HepG2 (cell line): ENCODE measurements around the gene ZNF184. TPM values are rescaled to one million over a fixed set of nuclear protein-coding genes. Genes with fewer than 3 reads are reported as not detected.

Experiments
- BORCS8-MEF2B ChIP-seq: sonication (generic); formaldehyde crosslinking; IDR thresholded peaks from 2 replicates; pipeline ENCODE4 v1.8.0; 2022; ENCODE audit warnings: mild to moderate bottlenecking, missing genetic modification reagents
- CCAR2 ChIP-seq: fragments of 200-400 bp; formaldehyde crosslinking; optimal IDR thresholded peaks from 2 replicates; pipeline ENCODE3; 2018; ENCODE audit warnings: low read depth, mild to moderate bottlenecking, low read length, moderate library complexity
- ETS1 ChIP-seq: sonication (generic); formaldehyde crosslinking; IDR thresholded peaks from 2 replicates; pipeline ENCODE4 v1.4.0; 2020; ENCODE audit warnings: missing genetic modification reagents
- GABPA ChIP-seq, 2 experiments: IDR thresholded peaks; 2 replicates each; pipeline ENCODE4 v1.6.1; 2011 to 2016; ENCODE audit warnings: low read depth in 2 of 2, low read length in 1 of 2, missing biosample characterization in 1 of 2, missing genetic modification characterization in 1 of 2
- GATAD1 ChIP-seq: IDR thresholded peaks from 2 replicates; pipeline ENCODE4 v1.6.1; 2016; ENCODE audit warnings: missing genetic modification reagents, missing compliant biosample characterization
- LBX2 ChIP-seq: sonication (generic); formaldehyde crosslinking; IDR thresholded peaks from 2 replicates; pipeline ENCODE4 v1.5.0; 2020; ENCODE audit warnings: missing genetic modification reagents, mild to moderate bottlenecking, borderline replicate concordance
- RFXANK ChIP-seq: IDR thresholded peaks from 2 replicates; pipeline ENCODE4 v1.6.1; 2016
- SIX4 ChIP-seq: sonication (generic); formaldehyde crosslinking; IDR thresholded peaks from 2 replicates; pipeline ENCODE4 v1.4.0; 2020; ENCODE audit warnings: missing genetic modification reagents
- ZBTB3 ChIP-seq: sonication (generic); formaldehyde crosslinking; IDR thresholded peaks from 2 replicates; pipeline ENCODE4 v1.4.0; 2020; ENCODE audit warnings: low read depth, mild to moderate bottlenecking, moderate library complexity, missing genetic modification reagents, borderline replicate concordance
- ZNF609 ChIP-seq: sonication (generic); formaldehyde crosslinking; IDR thresholded peaks from 2 replicates; pipeline ENCODE4 v1.4.0; 2020; ENCODE audit warnings: mild to moderate bottlenecking, missing genetic modification reagents, borderline replicate concordance
- polyA plus RNA-seq, 8 experiments: library from polyadenylated mRNA; depleted of rRNA in 3 of 8; stranded (reverse) in 7 of 8; unstranded in 1 of 8; fragments of >200 nt; fragmentation: Illumina TruSeq in 4 of 8; extraction: Trizol in 4 of 8; gene quantifications; 2 replicates each; pipeline versions ENCODE4 v1.2.1 to v1.2.3, GENCODE V29; 2011 to 2016; ENCODE audit warnings: low read depth in 4 of 8, missing spikeins in 1 of 8, mixed read lengths in 1 of 8; ENCODE audit not compliant: insufficient read depth in 1 of 8
- total RNA-seq, 5 experiments: library from RNA; depleted of rRNA; stranded (reverse); fragments of >200 nt; fragmentation: Illumina TruSeq; extraction: Trizol; gene quantifications; 2 replicates each; pipeline ENCODE4 v1.2.3, GENCODE V29; 2016; ENCODE audit warnings: low read depth in 1 of 5
- TF ChIP-seq, protein P1 (sequence below): sonication (generic); formaldehyde crosslinking; IDR thresholded peaks from 2 replicates; pipeline ENCODE4 v1.4.0; 2020; ENCODE audit warnings: mild to moderate bottlenecking, missing genetic modification reagents
- TF ChIP-seq, protein P2 (sequence below): sonication (generic); formaldehyde crosslinking; conservative IDR thresholded peaks from 2 replicates; pipeline ENCODE4 v1.4.0; 2020; ENCODE audit warnings: missing genetic modification reagents
- TF ChIP-seq, protein P3 (sequence below): sonication (generic); formaldehyde crosslinking; IDR thresholded peaks from 2 replicates; pipeline ENCODE4 v1.4.0; 2020; ENCODE audit warnings: mild to moderate bottlenecking, missing genetic modification reagents
- TF ChIP-seq, protein P4 (sequence below): sonication (generic); formaldehyde crosslinking; IDR thresholded peaks from 2 replicates; pipeline ENCODE4 v1.9.0; 2022; ENCODE audit warnings: low read depth, missing genetic modification reagents
- TF ChIP-seq, protein P5 (sequence below): sonication (generic); formaldehyde crosslinking; IDR thresholded peaks from 2 replicates; pipeline ENCODE4 v1.8.0; 2022; ENCODE audit warnings: missing genetic modification reagents, mild to moderate bottlenecking, inconsistent platforms, borderline replicate concordance

The ZNF184 gene
- total and polyA plus RNA-seq, 2 of the 13 experiments (the other 11 are each of a cell fraction or from before 2014, with no cell fraction given): 2.1 to 10.1 TPM

GRCh38 chr6:27478706-27479318, 5.9 kb upstream of the ZNF184 start (continued):
- TF ChIP-seq ZNF609 (CRISPR knock-in tag) (no peak), ZBTB3 (CRISPR knock-in tag) (no peak), CCAR2 (peak; percentile 27), SIX4 (CRISPR knock-in tag) (no peak; the same call in 1 of the 2 replicates), ETS1 (CRISPR knock-in tag) (no peak), LBX2 (CRISPR knock-in tag) (no peak), RFXANK (no peak; the same call in 1 of the 2 replicates), BORCS8-MEF2B (CRISPR knock-in tag) (no peak), GATAD1 (peak; percentile 63; the same call in 1 of the 2 replicates), GABPA (IDR thresholded peaks at IDR 0.05; ENCODE audit: low read depth, low read length) (no peak), GABPA (CRISPR knock-in tag; IDR thresholded peaks at IDR 0.05; ENCODE audit: low read depth) (peak; percentile 54)
- TF ChIP-seq, protein P1, sequence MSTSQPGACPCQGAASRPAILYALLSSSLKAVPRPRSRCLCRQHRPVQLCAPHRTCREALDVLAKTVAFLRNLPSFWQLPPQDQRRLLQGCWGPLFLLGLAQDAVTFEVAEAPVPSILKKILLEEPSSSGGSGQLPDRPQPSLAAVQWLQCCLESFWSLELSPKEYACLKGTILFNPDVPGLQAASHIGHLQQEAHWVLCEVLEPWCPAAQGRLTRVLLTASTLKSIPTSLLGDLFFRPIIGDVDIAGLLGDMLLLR (CRISPR knock-in tag): no peak
- TF ChIP-seq, protein P2, sequence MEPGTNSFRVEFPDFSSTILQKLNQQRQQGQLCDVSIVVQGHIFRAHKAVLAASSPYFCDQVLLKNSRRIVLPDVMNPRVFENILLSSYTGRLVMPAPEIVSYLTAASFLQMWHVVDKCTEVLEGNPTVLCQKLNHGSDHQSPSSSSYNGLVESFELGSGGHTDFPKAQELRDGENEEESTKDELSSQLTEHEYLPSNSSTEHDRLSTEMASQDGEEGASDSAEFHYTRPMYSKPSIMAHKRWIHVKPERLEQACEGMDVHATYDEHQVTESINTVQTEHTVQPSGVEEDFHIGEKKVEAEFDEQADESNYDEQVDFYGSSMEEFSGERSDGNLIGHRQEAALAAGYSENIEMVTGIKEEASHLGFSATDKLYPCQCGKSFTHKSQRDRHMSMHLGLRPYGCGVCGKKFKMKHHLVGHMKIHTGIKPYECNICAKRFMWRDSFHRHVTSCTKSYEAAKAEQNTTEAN: no peak
- TF ChIP-seq, protein P3, sequence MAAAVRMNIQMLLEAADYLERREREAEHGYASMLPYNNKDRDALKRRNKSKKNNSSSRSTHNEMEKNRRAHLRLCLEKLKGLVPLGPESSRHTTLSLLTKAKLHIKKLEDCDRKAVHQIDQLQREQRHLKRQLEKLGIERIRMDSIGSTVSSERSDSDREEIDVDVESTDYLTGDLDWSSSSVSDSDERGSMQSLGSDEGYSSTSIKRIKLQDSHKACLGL (CRISPR knock-in tag): no peak
- TF ChIP-seq, protein P4, sequence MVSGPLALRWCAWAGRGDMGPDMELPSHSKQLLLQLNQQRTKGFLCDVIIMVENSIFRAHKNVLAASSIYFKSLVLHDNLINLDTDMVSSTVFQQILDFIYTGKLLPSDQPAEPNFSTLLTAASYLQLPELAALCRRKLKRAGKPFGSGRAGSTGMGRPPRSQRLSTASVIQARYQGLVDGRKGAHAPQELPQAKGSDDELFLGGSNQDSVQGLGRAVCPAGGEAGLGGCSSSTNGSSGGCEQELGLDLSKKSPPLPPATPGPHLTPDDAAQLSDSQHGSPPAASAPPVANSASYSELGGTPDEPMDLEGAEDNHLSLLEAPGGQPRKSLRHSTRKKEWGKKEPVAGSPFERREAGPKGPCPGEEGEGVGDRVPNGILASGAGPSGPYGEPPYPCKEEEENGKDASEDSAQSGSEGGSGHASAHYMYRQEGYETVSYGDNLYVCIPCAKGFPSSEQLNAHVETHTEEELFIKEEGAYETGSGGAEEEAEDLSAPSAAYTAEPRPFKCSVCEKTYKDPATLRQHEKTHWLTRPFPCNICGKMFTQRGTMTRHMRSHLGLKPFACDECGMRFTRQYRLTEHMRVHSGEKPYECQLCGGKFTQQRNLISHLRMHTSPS: no peak
- TF ChIP-seq, protein P5, sequence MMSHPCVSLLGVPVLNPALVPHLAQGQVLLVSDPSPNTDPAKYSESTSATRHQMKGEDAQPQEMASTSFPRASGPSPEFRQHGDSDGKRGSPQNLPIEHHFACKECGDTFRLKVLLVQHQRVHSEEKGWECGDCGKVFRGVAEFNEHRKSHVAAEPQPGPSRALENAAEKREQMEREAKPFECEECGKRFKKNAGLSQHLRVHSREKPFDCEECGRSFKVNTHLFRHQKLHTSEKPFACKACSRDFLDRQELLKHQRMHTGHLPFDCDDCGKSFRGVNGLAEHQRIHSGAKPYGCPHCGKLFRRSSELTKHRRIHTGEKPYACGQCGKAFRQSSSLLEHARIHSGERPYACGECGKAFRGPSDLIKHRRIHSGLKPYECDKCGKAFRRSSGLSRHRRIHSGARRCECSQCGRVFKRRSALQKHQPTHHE (CRISPR knock-in tag): peak; percentile 67; the same call in 1 of the 2 replicates
